HepG2 (cell line): ENCODE data around the gene SLFN11. TPM values are rescaled to one million over a fixed set of nuclear protein-coding genes. Genes with fewer than 3 reads are reported as not detected.

Source experiments
- ATAC-seq: fragments of 200-7000 bp; cut with Tn5 transposase; 3 replicates; pipeline ENCODE4 v1.9.1; 2020; ENCODE audit warnings: mild to moderate bottlenecking, moderate library complexity
- BruUV-seq: library from RNA; stranded (reverse); fragments of 400-500 nt; replicated peaks from 2 replicates; lab custom pipeline; 2021; lab: Mats Ljungman, UMichigan
- CTCF ChIA-PET: fragments of 300-600 bp; formaldehyde crosslinking; extraction: SDS; loops from one replicate; lab custom pipeline; 2021; ENCODE audit warnings: low total read pairs, inconsistent platforms, low intra/inter-chr PET ratio; lab: Yijun Ruan, JAX
- POLR2A ChIA-PET: fragments of 350-600 bp; sonication (Branson Sonifier 250); formaldehyde crosslinking; loops from one replicate; lab custom pipeline; 2020; ENCODE audit warnings: antibody characterized with exemption, inconsistent platforms; lab: Yijun Ruan, JAX
- DNase-seq: peaks from one replicate; pipeline ENCODE4 v3.0.0-alpha.2; 2015; ENCODE audit warnings: low spot score
- FAIRE-seq: peaks from 3 replicates; lab custom pipeline; 2011; peaks lifted over from hg19 to GRCh38; lab: Jason Lieb, UNC
- H2AFZ ChIP-seq: one replicate; pipeline ENCODE4 v1.6.1; 2011; ENCODE audit warnings: low read length, inconsistent platforms
- H3K27ac ChIP-seq: fragments of 300-600 bp; 3 replicates; pipeline ENCODE4 v1.8.0; 2011; ENCODE audit warnings: mixed run types, mild to moderate bottlenecking, mixed read lengths, low read length, inconsistent platforms; ENCODE audit not compliant: insufficient read depth; ENCODE audit errors: extremely low read length
- H3K27me3 ChIP-seq, 2 experiments: fragments of 200-600 bp in 1 of 2; 2 replicates in 1 of 2; 3 replicates in 1 of 2; pipeline versions ENCODE4 v1.6.0 to v1.8.0; 2011; ENCODE audit warnings: low read length in 2 of 2, mild to moderate bottlenecking in 2 of 2, moderate library complexity in 2 of 2, inconsistent platforms in 1 of 2; ENCODE audit not compliant: insufficient read depth in 2 of 2, control insufficient read depth in 1 of 2
- H3K36me3 ChIP-seq, 2 experiments: fragments of 200-600 bp in 1 of 2; replicated peaks in 1 of 2; 2 replicates in 1 of 2; 3 replicates in 1 of 2; pipeline versions ENCODE4 v1.5.1 to v1.8.0; 2011; ENCODE audit warnings: low read length in 2 of 2, inconsistent platforms in 1 of 2; ENCODE audit not compliant: insufficient read depth in 2 of 2, control insufficient read depth in 1 of 2
- H3K4me1 ChIP-seq: 2 replicates; pipeline ENCODE4 v1.5.1; 2012; ENCODE audit warnings: low read length, inconsistent platforms; ENCODE audit not compliant: insufficient read depth
- H3K4me2 ChIP-seq: 2 replicates; pipeline ENCODE4 v1.6.0; 2011; ENCODE audit warnings: low read depth, low read length, inconsistent platforms
- H3K4me3 ChIP-seq, 3 experiments: fragments of 200-600 bp in 1 of 3; sonication (generic), shearing (Covaris generic) in 1 of 3; replicated peaks in 1 of 3; 2 replicates each; pipeline ENCODE4 v1.5.1; 2011 to 2016; ENCODE audit warnings: low read length in 3 of 3, inconsistent platforms in 2 of 3, low read depth in 2 of 3, mild to moderate bottlenecking in 2 of 3, control low read depth in 1 of 3, mixed read lengths in 1 of 3; ENCODE audit not compliant: insufficient read depth in 1 of 3
- H3K79me2 ChIP-seq: one replicate; pipeline ENCODE4 v1.6.1; 2011; ENCODE audit warnings: low read length, inconsistent platforms; ENCODE audit not compliant: insufficient read depth
- H3K9ac ChIP-seq: 2 replicates; pipeline ENCODE4 v1.6.0; 2011; ENCODE audit warnings: mild to moderate bottlenecking, low read depth, low read length, inconsistent platforms; ENCODE audit not compliant: insufficient read depth
- H3K9me3 ChIP-seq: 2 replicates; pipeline ENCODE4 v1.5.1; 2012; ENCODE audit warnings: mild to moderate bottlenecking, low read length
- H4K20me1 ChIP-seq: 2 replicates; pipeline ENCODE4 v1.6.0; 2011; ENCODE audit warnings: inconsistent platforms, mild to moderate bottlenecking, low read length, moderate library complexity; ENCODE audit not compliant: insufficient read depth
- EEA1 ChIP-seq: sonication (generic); formaldehyde crosslinking; IDR thresholded peaks from 2 replicates; pipeline ENCODE4 v1.5.1; 2020; ENCODE audit warnings: mild to moderate bottlenecking, missing genetic modification reagents, borderline replicate concordance
- EP300 ChIP-seq, 3 experiments: sonication (generic) in 1 of 3; formaldehyde crosslinking in 1 of 3; IDR thresholded peaks; 2 replicates each; pipeline versions ENCODE4 v1.5.1 to v1.6.1; 2011 to 2020; ENCODE audit warnings: low read depth in 2 of 3, low read length in 2 of 3, borderline replicate concordance in 1 of 3, improper control_type of control experiment in 1 of 3, mild to moderate bottlenecking in 1 of 3, missing genetic modification reagents in 1 of 3, moderate library complexity in 1 of 3
- JUNB ChIP-seq: sonication (generic); formaldehyde crosslinking; IDR thresholded peaks from 2 replicates; pipeline ENCODE4 v1.8.0; 2022; ENCODE audit warnings: missing genetic modification reagents, mild to moderate bottlenecking, borderline replicate concordance
- PRDM10 ChIP-seq: sonication (generic); formaldehyde crosslinking; IDR thresholded peaks from 2 replicates; pipeline ENCODE4 v1.4.0; 2020; ENCODE audit warnings: low read depth, missing genetic modification reagents
- XBP1 ChIP-seq: sonication (generic); formaldehyde crosslinking; IDR thresholded peaks from 2 replicates; pipeline ENCODE4 v1.5.0; 2020; ENCODE audit warnings: missing genetic modification reagents
- ZKSCAN5 ChIP-seq: sonication (generic); formaldehyde crosslinking; IDR thresholded peaks from 2 replicates; pipeline ENCODE4 v1.5.1; 2020; ENCODE audit warnings: mild to moderate bottlenecking, missing genetic modification reagents
- WGBS: methylation state at CpG from one replicate; pipeline ENCODE4 v1.1.6; 2017; ENCODE audit warnings: low lambda C conversion rate; 5-methylcytosine and 5-hydroxymethylcytosine counted together
- in situ Hi-C: cut with HindIII; loops from 2 replicates; pipeline ENCODE4 v1.10.0; 2017; ENCODE audit warnings: low pct_unique_long_range_greater_than_20kb; ENCODE audit not compliant: extremely low pct_ligation_motif_present
- intact Hi-C: fragments of 100-400 bp; cut with micrococcal nuclease; formaldehyde crosslinking; loops from one replicate; pipeline ENCODE4 v1.10.0; 2022; ENCODE audit not compliant: unreplicated experiment
- polyA plus RNA-seq, 8 experiments: library from polyadenylated mRNA; depleted of rRNA in 3 of 8; stranded (reverse) in 7 of 8; unstranded in 1 of 8; fragments of >200 nt; fragmentation: Illumina TruSeq in 4 of 8; extraction: Trizol in 4 of 8; gene quantifications; 2 replicates each; pipeline versions ENCODE4 v1.2.1 to v1.2.3, GENCODE V29; 2011 to 2016; ENCODE audit warnings: low read depth in 4 of 8, missing spikeins in 1 of 8, mixed read lengths in 1 of 8; ENCODE audit not compliant: insufficient read depth in 1 of 8
- total RNA-seq, 5 experiments: library from RNA; depleted of rRNA; stranded (reverse); fragments of >200 nt; fragmentation: Illumina TruSeq; extraction: Trizol; gene quantifications; 2 replicates each; pipeline ENCODE4 v1.2.3, GENCODE V29; 2016; ENCODE audit warnings: low read depth in 1 of 5
- TF ChIP-seq, protein P1 (sequence below): sonication (generic); formaldehyde crosslinking; conservative IDR thresholded peaks from 2 replicates; pipeline ENCODE4 v1.4.0; 2020; ENCODE audit warnings: mild to moderate bottlenecking, missing genetic modification reagents, moderate library complexity
- TF ChIP-seq, protein P2 (sequence below): fragments of 450-650 bp; IDR thresholded peaks from 2 replicates; pipeline ENCODE4 v1.6.1; 2017; ENCODE audit warnings: mild to moderate bottlenecking
- TF ChIP-seq, protein P3 (sequence below): sonication (generic); formaldehyde crosslinking; IDR thresholded peaks from 2 replicates; pipeline ENCODE4 v1.4.0; 2020; ENCODE audit warnings: missing genetic modification reagents

The SLFN11 gene
- total and polyA plus RNA-seq, 2 of the 13 experiments (the other 11 are each of a cell fraction or from before 2014, with no cell fraction given): not detected

DNA sequence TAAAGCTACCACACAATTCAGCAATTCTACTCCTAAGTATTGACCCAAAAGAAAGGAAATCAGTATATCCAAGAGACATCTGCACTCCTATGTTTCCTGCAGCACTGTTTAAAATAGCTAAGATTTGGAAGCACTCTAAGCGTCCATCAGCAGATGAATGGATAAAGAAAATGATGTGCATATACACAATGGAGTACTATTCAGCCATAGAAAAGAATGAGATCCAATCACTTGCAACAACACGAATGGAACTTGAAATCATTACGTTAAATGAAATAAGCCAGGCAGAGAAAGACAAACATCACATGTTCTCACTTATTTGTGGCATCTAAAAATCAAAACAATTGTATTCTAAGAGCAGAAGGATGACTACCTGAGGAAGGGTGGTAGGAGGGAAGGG is 1.5 kb downstream of the SLFN11 start:
- intact Hi-C loops (no loop called here), in situ Hi-C loops (no loop called here)
- Histone ChIP-seq H3K9ac (no peak overlapping the region), H3K79me2 (no peaks in the 10 kb centered on the region), H3K27me3 (peaks cover 7 to 28% of the 10 kb centered on the region in 2 experiments; a peak in 4 of 5 replicates), H3K4me2 (no peak overlapping the region), H3K27ac (no peak overlapping the region), H2AFZ (no peak overlapping the region), H3K4me3 (no peak overlapping the region), H3K36me3 (no peaks in the 10 kb centered on the region), H4K20me1 (no peaks in the 10 kb centered on the region), H3K4me1 (no peaks in the 10 kb centered on the region), H3K9me3 (no peaks in the 10 kb centered on the region)
- FAIRE-seq (no peak), DNase-seq (no peak), ATAC-seq (no peak)
- POLR2A ChIA-PET: no interaction called here
- CTCF ChIA-PET: no interaction called here
- WGBS: 3% methylated on average over 3 of the region's 3 CpGs
- BruUV-seq: no TSS peak
- TF ChIP-seq, protein P1, sequence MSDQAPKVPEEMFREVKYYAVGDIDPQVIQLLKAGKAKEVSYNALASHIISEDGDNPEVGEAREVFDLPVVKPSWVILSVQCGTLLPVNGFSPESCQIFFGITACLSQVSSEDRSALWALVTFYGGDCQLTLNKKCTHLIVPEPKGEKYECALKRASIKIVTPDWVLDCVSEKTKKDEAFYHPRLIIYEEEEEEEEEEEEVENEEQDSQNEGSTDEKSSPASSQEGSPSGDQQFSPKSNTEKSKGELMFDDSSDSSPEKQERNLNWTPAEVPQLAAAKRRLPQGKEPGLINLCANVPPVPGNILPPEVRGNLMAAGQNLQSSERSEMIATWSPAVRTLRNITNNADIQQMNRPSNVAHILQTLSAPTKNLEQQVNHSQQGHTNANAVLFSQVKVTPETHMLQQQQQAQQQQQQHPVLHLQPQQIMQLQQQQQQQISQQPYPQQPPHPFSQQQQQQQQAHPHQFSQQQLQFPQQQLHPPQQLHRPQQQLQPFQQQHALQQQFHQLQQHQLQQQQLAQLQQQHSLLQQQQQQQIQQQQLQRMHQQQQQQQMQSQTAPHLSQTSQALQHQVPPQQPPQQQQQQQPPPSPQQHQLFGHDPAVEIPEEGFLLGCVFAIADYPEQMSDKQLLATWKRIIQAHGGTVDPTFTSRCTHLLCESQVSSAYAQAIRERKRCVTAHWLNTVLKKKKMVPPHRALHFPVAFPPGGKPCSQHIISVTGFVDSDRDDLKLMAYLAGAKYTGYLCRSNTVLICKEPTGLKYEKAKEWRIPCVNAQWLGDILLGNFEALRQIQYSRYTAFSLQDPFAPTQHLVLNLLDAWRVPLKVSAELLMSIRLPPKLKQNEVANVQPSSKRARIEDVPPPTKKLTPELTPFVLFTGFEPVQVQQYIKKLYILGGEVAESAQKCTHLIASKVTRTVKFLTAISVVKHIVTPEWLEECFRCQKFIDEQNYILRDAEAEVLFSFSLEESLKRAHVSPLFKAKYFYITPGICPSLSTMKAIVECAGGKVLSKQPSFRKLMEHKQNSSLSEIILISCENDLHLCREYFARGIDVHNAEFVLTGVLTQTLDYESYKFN (CRISPR knock-in tag): no peak
- TF ChIP-seq XBP1 (CRISPR knock-in tag): no peak
- TF ChIP-seq, protein P2, sequence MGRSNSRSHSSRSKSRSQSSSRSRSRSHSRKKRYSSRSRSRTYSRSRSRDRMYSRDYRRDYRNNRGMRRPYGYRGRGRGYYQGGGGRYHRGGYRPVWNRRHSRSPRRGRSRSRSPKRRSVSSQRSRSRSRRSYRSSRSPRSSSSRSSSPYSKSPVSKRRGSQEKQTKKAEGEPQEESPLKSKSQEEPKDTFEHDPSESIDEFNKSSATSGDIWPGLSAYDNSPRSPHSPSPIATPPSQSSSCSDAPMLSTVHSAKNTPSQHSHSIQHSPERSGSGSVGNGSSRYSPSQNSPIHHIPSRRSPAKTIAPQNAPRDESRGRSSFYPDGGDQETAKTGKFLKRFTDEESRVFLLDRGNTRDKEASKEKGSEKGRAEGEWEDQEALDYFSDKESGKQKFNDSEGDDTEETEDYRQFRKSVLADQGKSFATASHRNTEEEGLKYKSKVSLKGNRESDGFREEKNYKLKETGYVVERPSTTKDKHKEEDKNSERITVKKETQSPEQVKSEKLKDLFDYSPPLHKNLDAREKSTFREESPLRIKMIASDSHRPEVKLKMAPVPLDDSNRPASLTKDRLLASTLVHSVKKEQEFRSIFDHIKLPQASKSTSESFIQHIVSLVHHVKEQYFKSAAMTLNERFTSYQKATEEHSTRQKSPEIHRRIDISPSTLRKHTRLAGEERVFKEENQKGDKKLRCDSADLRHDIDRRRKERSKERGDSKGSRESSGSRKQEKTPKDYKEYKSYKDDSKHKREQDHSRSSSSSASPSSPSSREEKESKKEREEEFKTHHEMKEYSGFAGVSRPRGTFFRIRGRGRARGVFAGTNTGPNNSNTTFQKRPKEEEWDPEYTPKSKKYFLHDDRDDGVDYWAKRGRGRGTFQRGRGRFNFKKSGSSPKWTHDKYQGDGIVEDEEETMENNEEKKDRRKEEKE: no peak
- TF ChIP-seq, protein P3, sequence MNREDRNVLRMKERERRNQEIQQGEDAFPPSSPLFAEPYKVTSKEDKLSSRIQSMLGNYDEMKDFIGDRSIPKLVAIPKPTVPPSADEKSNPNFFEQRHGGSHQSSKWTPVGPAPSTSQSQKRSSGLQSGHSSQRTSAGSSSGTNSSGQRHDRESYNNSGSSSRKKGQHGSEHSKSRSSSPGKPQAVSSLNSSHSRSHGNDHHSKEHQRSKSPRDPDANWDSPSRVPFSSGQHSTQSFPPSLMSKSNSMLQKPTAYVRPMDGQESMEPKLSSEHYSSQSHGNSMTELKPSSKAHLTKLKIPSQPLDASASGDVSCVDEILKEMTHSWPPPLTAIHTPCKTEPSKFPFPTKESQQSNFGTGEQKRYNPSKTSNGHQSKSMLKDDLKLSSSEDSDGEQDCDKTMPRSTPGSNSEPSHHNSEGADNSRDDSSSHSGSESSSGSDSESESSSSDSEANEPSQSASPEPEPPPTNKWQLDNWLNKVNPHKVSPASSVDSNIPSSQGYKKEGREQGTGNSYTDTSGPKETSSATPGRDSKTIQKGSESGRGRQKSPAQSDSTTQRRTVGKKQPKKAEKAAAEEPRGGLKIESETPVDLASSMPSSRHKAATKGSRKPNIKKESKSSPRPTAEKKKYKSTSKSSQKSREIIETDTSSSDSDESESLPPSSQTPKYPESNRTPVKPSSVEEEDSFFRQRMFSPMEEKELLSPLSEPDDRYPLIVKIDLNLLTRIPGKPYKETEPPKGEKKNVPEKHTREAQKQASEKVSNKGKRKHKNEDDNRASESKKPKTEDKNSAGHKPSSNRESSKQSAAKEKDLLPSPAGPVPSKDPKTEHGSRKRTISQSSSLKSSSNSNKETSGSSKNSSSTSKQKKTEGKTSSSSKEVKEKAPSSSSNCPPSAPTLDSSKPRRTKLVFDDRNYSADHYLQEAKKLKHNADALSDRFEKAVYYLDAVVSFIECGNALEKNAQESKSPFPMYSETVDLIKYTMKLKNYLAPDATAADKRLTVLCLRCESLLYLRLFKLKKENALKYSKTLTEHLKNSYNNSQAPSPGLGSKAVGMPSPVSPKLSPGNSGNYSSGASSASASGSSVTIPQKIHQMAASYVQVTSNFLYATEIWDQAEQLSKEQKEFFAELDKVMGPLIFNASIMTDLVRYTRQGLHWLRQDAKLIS (CRISPR knock-in tag): no peak
- no peak for TF ChIP-seq ZKSCAN5 (CRISPR knock-in tag)
- no peak for TF ChIP-seq JUNB (CRISPR knock-in tag)
- no peak for TF ChIP-seq EEA1
- TF ChIP-seq EP300 (IDR thresholded peaks at IDR 0.05; ENCODE audit: low read depth in 2 of 2, low read length in 2 of 2): no peak
- TF ChIP-seq EP300 (CRISPR knock-in tag; IDR thresholded peaks at IDR 0.05; ENCODE audit: borderline replicate concordance): no peak
- TF ChIP-seq PRDM10 (CRISPR knock-in tag): no peak
